Stimulated activated CD8-positive, alpha-beta memory T cell treated with anti-CD3 and anti-CD28 coated beads, Interleukin-15, amount 100 ng/mL, for 24 hours (primary cell): ENCODE measurements around the gene DNAH3.
"Not testable (repeated sequence)": the region's sequence is repeated elsewhere in the genome, so short reads cannot be mapped to it uniquely, and the experiment has no call there.

Experiments used
- DNase-seq: peaks from one replicate; pipeline ENCODE4 v3.0.0-alpha.2; 2020; ENCODE audit warnings: low read depth

Gene DNAH3

DNA sequence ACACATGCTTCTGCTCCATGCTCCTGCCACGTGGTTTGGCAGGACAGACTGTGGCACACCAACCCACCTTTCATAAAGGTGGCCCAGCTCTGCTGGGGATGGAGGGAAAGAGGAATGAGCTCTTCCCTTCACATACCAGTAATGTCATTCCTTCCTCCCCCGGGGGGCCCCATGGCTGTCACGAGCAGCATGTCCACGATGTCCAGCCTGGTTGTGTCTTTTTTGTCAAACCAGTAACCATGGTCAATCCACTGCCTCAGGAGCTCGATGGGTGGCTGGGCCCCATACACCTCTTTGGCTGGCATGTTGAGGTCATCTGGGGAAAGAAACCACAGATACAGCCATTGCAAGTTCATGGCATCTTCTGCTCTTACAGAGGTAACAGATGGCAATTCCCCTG is 153.5 kb downstream of the DNAH3 start:
- no peak for DNase-seq

DNA sequence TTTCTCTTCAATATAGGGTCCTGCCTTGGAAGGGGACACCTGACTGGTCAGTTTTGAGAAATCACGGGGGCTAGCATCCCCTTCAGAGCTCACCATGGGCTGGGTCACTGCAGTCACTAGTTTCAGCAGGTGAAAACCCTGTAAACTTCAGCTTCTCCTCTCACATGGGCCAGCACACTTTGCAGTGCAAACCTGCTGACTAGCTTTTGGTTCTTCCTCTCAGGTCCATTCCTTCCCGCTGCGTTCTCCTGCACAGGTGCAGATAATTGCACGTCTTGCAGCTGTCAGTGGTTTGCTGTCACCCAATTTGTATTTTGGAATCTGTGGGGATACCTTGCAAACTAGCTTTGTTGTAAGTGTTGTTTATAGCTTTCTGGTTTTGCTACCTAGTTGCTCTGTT is 154.9 kb downstream of the DNAH3 start:
- no peak for DNase-seq

DNA sequence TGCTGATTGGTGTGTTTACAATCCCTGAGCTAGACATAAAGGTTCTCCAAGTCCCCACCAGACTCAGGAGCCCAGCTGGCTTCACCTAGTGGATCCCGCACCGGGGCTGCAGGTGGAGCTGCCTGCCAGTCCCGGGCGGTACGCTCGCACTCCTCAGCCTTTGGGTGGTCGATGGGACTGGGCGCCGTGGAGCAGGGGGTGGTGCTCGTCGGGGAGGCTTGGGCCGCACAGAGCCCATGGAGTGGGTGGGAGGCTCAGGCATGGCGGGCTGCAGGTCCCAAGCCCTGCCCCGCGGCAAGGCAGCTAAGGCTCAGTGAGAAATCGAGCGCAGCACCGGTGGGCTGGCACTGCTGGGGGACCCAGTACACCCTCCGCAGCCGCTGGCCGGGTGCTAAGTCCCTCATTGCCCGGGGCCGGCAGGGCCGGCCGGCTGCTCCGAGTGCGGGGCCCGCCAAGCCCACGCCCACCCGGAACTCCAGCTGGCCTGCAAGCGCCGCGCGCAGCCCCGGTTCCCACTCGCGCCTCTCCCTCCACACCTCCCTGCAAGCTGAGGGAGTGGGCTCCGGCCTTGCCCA is 161.1 kb downstream of the DNAH3 start:
- DNase-seq: not testable (repeated sequence)

GRCh38 chr16:20987049-20987448 is 163.6 kb downstream of the DNAH3 start:
- no peak for DNase-seq

- DNase-seq: no peak
These were observed 166.6 kb downstream of the DNAH3 start for GRCh38 chr16:20984019-20984418.

DNA sequence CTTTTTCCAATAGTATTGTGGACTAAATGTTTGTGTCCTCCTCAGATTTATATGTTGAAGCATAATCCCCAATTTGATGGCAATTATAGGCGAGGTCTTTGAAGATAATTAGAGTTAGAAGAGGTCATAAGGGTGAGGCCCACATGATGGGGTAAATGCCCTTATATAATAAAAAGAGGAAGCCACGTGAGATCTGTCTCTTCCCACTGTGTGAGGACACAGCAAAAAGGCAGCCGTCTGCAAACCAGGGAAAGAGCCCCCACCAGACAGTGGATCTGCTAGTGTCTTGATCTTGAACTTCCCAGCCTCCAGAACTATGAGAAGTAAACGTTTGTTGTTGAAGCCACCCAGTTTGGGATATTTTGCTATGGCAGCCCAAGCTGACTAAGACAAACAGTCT is 174.1 kb downstream of the DNAH3 start:
- no peak for DNase-seq

GRCh38 chr16:20973201-20973600 is 177.4 kb downstream of the DNAH3 start:
- not testable (repeated sequence) for DNase-seq

DNA sequence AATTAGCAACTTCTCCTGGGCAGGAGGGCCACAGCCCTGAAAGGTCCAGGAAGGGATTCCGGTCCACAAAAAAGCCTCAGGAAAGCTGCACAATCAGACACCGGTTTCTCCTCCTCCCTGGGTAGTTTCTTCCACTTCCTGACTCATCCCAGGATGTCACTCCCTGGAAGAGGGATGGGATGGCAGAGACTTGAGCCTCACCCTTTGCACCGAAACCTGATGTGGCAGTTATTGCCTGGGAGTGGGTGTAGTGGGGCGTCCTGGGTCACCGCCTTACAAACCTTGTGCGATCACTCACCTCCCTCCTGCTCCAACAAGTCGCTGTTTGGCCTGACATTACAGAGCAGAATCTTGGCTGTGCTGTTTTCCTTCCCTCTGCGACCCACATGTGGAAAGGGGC is 179.2 kb downstream of the DNAH3 start:
- DNase-seq: no peak

DNA sequence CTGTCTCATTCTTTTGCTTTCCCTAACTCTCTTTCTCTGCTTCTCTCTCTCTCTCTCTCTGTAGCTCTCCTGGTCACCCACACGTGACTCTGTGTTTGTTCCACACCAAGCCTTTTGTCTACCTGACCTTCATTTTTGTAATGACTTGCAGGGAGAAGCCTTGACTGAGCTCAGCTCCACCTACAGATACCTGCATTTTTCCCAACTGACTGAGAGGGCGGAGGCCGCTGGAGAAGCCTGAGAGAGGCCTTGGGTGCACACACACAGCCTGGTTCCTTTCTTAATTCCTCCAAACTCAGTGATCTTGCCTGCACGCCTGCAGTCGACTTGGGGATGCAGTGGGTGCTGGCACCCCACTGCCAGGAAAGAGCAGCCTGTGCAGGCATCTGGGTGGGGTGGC is 181.3 kb downstream of the DNAH3 start:
- DNase-seq: no peak

GRCh38 chr16:20968765-20969164 is 181.9 kb downstream of the DNAH3 start:
- DNase-seq: no peak

DNA sequence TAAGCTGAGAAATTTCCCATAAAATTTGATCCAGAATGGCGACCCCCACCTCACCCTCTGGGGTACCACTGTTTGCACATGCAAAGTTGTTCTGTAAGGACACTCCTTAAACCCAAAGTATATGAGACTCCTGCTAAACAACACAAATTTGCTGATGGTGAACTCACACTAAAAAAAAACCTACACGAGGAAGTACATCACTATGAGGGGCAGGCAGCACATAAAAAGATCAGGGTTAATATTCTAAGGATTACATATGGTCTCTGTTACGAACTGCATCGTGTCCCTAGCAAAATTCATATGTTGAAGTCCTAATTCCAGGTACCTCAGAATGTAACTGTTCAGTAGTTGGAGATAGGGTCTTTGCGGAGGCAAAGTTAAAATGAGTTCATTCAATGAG is 189.7 kb downstream of the DNAH3 start:
- no peak for DNase-seq

GRCh38 chr16:20957153-20957552 is 193.5 kb downstream of the DNAH3 start:
- no peak for DNase-seq

DNA sequence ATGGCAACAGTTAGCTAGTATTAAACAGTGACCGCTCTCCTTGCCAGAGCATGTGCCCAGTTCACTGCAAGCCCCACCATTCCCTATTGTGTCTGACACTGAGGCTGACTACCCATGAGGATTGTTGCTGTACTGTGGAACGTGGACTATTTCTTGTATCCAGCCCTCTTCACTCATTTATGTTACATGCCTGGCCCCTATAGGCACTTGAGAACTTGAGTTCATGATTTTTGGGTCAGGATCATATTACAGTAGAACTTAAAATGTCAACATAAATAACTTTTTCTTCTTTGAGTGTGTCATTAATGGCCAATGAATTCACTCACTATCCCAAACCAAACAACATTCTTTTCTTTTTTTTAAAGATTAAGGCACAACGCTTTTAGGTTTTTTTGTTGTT is 194.3 kb downstream of the DNAH3 start:
- no peak for DNase-seq

- no peak for DNase-seq
These were observed 196.1 kb downstream of the DNAH3 start for GRCh38 chr16:20954574-20954973.

DNA sequence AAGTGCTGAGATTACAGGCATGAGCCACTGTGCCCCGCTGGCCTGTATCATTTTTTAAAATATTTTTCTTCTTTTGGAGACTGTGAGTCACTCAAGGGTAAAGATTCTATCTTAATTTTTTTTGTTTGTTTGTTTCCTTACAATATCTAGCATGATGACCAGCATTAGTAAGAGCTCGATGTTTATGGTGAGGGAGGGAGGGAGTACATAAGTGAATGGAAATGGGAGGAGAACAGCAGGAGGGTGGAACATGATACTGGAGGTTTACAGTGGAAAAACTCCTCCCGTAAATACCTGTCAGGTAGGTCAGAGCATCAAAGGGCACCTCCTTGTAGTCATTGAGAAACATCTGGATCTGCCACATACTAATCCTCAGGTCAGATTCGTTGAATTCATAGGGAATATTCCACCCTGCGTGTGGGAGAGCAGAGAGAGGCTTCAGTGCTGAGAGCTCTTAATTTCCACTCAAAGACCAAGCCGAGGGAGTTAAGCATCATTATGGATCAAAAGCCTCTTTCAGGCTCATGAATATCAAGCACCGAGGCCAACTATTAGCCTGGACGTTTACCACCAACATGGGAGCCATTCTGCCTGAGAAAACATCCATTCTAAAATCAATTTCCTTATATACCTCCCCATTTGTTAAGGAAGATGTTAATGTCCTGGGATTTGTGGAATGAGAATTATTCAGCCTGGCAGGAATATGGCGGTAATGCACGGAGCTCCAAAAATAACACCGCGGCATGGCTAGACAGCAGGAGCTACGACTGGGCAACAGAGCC is 198.3 kb downstream of the DNAH3 start:
- no peak for DNase-seq

DNA sequence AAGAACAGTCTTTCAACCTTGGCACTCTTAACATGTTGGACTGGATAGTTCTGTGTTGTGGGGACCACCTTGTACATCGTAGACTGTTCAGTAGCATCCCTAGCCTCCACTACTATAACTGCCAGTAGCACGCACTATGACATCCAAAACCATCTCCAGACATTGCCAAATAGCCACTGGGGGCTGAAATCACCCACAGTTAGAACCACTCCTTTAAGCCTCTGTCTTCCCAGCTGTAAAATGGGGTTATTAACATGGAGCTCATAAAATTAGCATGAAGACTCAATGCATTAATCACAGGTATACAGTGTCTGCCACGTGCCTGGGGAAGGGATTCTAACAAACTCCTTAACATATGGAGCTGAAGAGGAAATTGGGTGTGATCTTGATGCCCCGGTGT is 200.4 kb downstream of the DNAH3 start:
- DNase-seq: no peak

- DNase-seq: no peak
These were observed 201.0 kb downstream of the DNAH3 start for GRCh38 chr16:20949660-20950059.

DNA sequence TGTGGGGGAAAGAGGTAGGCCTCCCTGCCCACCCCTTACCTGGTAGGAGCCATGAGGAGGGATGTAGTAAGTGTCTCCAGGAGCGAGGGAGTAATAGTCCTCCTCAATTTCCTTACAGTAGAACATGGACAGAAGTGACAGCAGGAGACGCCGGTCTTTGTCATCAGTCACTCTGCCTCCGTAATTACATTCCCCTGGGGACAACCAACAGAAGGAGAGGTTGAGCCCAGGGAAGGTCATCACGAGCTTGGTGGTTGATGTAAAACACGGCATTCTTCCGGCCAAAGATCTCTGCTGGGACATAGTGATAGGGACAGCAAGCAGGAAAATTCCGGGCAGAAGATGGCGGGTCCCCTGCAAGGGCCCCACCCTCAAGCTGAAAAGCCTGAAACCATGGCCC is 202.2 kb downstream of the DNAH3 start:
- DNase-seq: no peak

DNA sequence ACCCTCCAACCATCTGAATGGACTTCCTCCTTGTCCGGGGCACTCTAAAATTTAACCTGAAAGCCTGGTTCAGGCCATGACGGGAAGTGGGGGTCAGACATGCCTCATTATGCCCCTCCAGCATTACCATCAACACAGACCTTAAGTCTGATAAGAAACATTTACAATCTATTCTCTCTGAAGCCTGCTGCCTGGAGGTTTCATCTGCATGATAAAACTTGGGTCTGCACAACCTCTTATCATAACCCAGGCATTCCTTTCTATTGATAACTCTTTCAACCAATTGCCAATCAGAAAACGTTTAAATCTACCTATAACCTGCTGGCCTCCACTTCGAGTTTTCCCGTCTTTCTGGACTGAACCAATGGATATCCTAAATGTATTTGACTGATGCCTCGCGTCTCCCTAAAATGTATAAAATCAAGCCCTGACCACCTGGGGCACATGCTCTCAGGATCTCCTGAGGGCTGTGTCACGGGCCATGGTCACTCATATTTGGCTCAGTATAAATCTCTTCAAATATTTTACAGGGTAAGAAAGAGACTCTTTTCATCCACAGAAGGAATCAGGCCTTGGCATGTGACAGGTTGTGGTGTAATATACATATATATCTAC is 204.5 kb downstream of the DNAH3 start:
- no peak for DNase-seq

- DNase-seq: not testable (repeated sequence)
These were observed 205.1 kb downstream of the DNAH3 start for GRCh38 chr16:20945575-20945875.

GRCh38 chr16:20944861-20945574 is 205.6 kb downstream of the DNAH3 start:
- DNase-seq: no peak

- DNase-seq: no peak
These were observed 208.4 kb downstream of the DNAH3 start for GRCh38 chr16:20942256-20942655.

DNA sequence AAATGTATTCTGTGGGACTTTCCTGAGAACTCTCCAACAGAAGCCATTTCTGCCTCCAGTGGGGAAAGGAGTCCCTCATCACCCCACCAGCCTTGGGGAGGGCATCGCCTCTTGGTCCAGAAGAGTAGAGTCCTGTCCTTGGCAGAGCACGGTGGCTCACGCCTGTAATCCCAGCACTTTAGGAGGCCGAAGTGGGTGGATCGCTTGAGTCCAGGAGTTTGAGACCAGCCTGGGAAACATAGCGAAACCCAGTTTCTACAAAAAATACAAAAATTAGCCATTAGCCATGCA is 209.1 kb downstream of the DNAH3 start:
- no peak for DNase-seq
